Activated gamma-delta T cell treated with anti-CD3 and anti-CD28 coated beads, Interleukin-2, amount 50 U/mL, for 16 hours (primary cell): ENCODE results near the gene PDCD7.
A peak's percentile ranks its signal among the peaks of the same experiment; 100 is the strongest.
"Not testable (repeated sequence)": the region's sequence is repeated elsewhere in the genome, so short reads cannot be mapped to it uniquely, and the experiment has no call there.

Experiments
- DNase-seq: peaks from one replicate; pipeline ENCODE4 v3.0.0-alpha.2; 2020; ENCODE audit warnings: low read depth

PDCD7 gene

GRCh38 chr15:65133548-65134200, at the start of gene PDCD7:
PDCD7 (minus strand) TSS chr15:65133808; CDS start chr15:65133781, 27 bp downstream.
- peak; percentile 68 for DNase-seq

GRCh38 chr15:65182538-65182937, 48.9 kb upstream of the PDCD7 start:
- DNase-seq, result no peak

GRCh38 chr15:65181582-65182353, 48.2 kb upstream of the PDCD7 start:
- DNase-seq, result not testable (repeated sequence)

GRCh38 chr15:65180167-65180566, 46.6 kb upstream of the PDCD7 start:
- DNase-seq, result no peak

- DNase-seq, result no peak
These were observed 44.3 kb upstream of the PDCD7 start for GRCh38 chr15:65177901-65178300.

GRCh38 chr15:65176056-65176455, 42.4 kb upstream of the PDCD7 start:
- no peak for DNase-seq

- DNase-seq, result no peak
These were observed 41.9 kb upstream of the PDCD7 start for GRCh38 chr15:65175511-65175910.

GRCh38 chr15:65174509-65174908, 40.9 kb upstream of the PDCD7 start:
- no peak for DNase-seq

- DNase-seq, result no peak
These were observed 38.9 kb upstream of the PDCD7 start for GRCh38 chr15:65172531-65172930.

- no peak for DNase-seq
These were observed 37.8 kb upstream of the PDCD7 start for GRCh38 chr15:65171428-65171827.

- no peak for DNase-seq
These were observed 32.3 kb upstream of the PDCD7 start for GRCh38 chr15:65165875-65166274.

GRCh38 chr15:65164139-65164538, 30.5 kb upstream of the PDCD7 start:
- DNase-seq, result no peak

- DNase-seq, result no peak
These were observed 29.4 kb upstream of the PDCD7 start for GRCh38 chr15:65163041-65163440.

- no peak for DNase-seq
These were observed 23.1 kb upstream of the PDCD7 start for GRCh38 chr15:65156692-65157091.

GRCh38 chr15:65154720-65155119, 21.1 kb upstream of the PDCD7 start:
- no peak for DNase-seq

GRCh38 chr15:65147902-65148301, 14.3 kb upstream of the PDCD7 start:
- no peak for DNase-seq

GRCh38 chr15:65146438-65146837, 12.8 kb upstream of the PDCD7 start:
- no peak for DNase-seq

GRCh38 chr15:65138631-65139030, 5.0 kb upstream of the PDCD7 start:
- not testable (repeated sequence) for DNase-seq

- DNase-seq, result not testable (repeated sequence)
These were observed 4.3 kb upstream of the PDCD7 start for GRCh38 chr15:65137893-65138292.

GRCh38 chr15:65137089-65137488, 3.5 kb upstream of the PDCD7 start:
- DNase-seq, result not testable (repeated sequence)

- no peak for DNase-seq
These were observed 930 bp upstream of the PDCD7 start for GRCh38 chr15:65134538-65134937.

GRCh38 chr15:65132878-65133547, 595 bp downstream of the PDCD7 start:
- DNase-seq, result no peak

- no peak for DNase-seq
These were observed 2.7 kb downstream of the PDCD7 start for GRCh38 chr15:65130941-65131340.
